Gastroesophageal sphincter (tissue), 4 donors: Measurements from ENCODE around the gene MACF1. TPM values are rescaled to one million over a fixed set of nuclear protein-coding genes. Genes with fewer than 3 reads are reported as not detected.

Source experiments
- ATAC-seq: fragments of 150-250 bp; one replicate; pipeline ENCODE4 v1.9.1; 2016; ENCODE audit warnings: mild to moderate bottlenecking, moderate library complexity
- H3K27ac ChIP-seq, 4 donors: fragments of 200-600 bp; sonication (generic) in 3 of 4; 1 replicate in 3 of 4; 2 replicates in 1 of 4; pipeline ENCODE4 v1.5.1; 2016 to 2019
- H3K27me3 ChIP-seq: fragments of 200-600 bp; sonication (generic); one replicate; pipeline ENCODE4 v1.5.1; 2019
- H3K36me3 ChIP-seq, 2 donors: fragments of 200-600 bp; sonication (generic); one replicate each; pipeline ENCODE4 v1.5.1; 2019; ENCODE audit warnings: control low read depth in 1 of 2
- H3K4me1 ChIP-seq, 3 donors: fragments of 200-600 bp; sonication (generic); 1 replicate in 2 of 3; 2 replicates in 1 of 3; pipeline ENCODE4 v1.5.1; 2016 to 2019; ENCODE audit warnings: control low read depth in 2 of 3
- H3K4me3 ChIP-seq, 2 donors: fragments of 200-600 bp; sonication (generic); one replicate each; pipeline ENCODE4 v1.5.1; 2019; ENCODE audit warnings: mild to moderate bottlenecking in 1 of 2, moderate library complexity in 1 of 2
- H3K9me3 ChIP-seq, 3 donors: fragments of 200-600 bp; sonication (generic); one replicate each; pipeline ENCODE4 v1.5.1; 2017 to 2019; ENCODE audit warnings: control low read depth in 2 of 3
- EP300 ChIP-seq: sonication (generic); formaldehyde crosslinking; IDR thresholded peaks from one replicate; pipeline ENCODE4 v1.6.1; 2017; ENCODE audit warnings: antibody characterized with exemption, mild to moderate bottlenecking
- POLR2A ChIP-seq, 2 donors: fragments of 450-650 bp; IDR thresholded peaks; one replicate each; pipeline ENCODE4 v1.6.1; 2017; ENCODE audit warnings: antibody characterized with exemption in 2 of 2, mild to moderate bottlenecking in 2 of 2, moderate library complexity in 1 of 2
- POLR2AphosphoS5 ChIP-seq: sonication (generic); formaldehyde crosslinking; IDR thresholded peaks from one replicate; pipeline ENCODE4 v1.6.1; 2017; ENCODE audit warnings: antibody characterized with exemption
- WGBS, 2 donors: methylation state at CpG; one replicate each; pipeline ENCODE4 v1.1.5; 2018; ENCODE audit warnings: low coverage in 1 of 2; 5-methylcytosine and 5-hydroxymethylcytosine counted together
- total RNA-seq, 4 donors: library from RNA; depleted of rRNA; stranded (reverse); fragments of >200 nt; gene quantifications; one replicate each; pipeline ENCODE4 v1.1.0, GENCODE V29; 2016
- TF ChIP-seq, protein P1 (sequence below), 4 experiments: fragments of 200-600 bp in 2 of 4; fragments of 450-650 bp in 2 of 4; sonication (generic) in 1 of 4; IDR thresholded peaks; one replicate each; pipeline ENCODE4 v1.5.1; 2017 to 2019; ENCODE audit warnings: antibody characterized with exemption in 4 of 4, mild to moderate bottlenecking in 2 of 4, moderate library complexity in 2 of 4

The MACF1 gene
- total RNA-seq, 4 donors from 2014 or later, result 454 to 752 (median 541) TPM

DNA sequence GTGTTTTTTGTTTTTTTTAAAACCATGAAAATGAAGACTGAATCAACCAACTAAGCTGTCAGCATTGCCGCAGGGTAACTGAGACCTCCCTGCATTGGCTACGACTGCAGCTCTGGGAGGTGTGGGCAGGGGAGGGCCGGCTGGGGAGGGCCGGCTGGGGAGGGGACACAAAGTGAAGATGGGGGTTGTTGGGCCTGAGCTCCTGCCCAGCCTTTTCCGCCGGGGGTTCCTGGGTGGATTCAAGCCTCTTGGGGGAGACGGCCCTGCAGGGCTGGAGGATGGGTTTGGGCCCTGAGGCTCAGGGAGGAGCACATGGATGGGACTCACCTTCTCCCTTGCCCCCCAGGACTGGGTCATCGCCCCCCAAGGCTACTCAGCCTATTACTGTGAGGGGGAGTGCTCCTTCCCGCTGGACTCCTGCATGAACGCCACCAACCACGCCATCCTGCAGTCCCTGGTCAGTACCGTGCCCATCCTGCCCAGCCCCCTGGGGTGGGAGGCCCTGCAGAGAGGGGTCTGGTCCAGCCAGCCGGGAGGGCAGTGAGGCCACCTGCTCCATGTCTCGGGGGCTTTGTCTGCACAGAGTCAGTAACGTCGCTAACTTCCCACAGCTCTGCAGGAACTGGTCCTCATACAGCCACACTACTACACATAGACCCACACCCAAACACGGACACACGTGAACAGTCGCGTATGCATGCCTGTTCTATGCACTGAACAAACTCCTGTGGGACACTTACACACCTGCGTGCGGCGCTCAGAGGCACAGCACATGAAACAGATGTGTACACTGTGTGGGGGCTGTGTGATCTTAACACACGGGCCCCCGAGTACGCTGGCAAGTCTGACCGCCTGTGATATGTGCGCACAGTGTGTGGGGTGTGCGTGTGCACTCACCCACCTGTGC, 318.4 kb downstream of the MACF1 start:
- no peak for TF ChIP-seq POLR2AphosphoS5
- TF ChIP-seq, protein P1, sequence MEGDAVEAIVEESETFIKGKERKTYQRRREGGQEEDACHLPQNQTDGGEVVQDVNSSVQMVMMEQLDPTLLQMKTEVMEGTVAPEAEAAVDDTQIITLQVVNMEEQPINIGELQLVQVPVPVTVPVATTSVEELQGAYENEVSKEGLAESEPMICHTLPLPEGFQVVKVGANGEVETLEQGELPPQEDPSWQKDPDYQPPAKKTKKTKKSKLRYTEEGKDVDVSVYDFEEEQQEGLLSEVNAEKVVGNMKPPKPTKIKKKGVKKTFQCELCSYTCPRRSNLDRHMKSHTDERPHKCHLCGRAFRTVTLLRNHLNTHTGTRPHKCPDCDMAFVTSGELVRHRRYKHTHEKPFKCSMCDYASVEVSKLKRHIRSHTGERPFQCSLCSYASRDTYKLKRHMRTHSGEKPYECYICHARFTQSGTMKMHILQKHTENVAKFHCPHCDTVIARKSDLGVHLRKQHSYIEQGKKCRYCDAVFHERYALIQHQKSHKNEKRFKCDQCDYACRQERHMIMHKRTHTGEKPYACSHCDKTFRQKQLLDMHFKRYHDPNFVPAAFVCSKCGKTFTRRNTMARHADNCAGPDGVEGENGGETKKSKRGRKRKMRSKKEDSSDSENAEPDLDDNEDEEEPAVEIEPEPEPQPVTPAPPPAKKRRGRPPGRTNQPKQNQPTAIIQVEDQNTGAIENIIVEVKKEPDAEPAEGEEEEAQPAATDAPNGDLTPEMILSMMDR (IDR thresholded peaks at IDR 0.05), result no peak
- no peak for TF ChIP-seq EP300
- no peak for TF ChIP-seq POLR2A (IDR thresholded peaks at IDR 0.05)
- 83 to 93% methylated on average over 3 to 8 of the region's 29 CpGs for WGBS, 2 donors
- ATAC-seq, result no peak
- no peak overlapping the region for H3K4me3 ChIP-seq
- H3K27me3 ChIP-seq, result no peaks in the 10 kb centered on the region
- H3K9me3 ChIP-seq, result no peaks in the 10 kb centered on the region
- H3K36me3 ChIP-seq, result peaks cover 0 to 36% of the 10 kb centered on the region in 2 donors
- no peaks in the 10 kb centered on the region for H3K4me1 ChIP-seq
- no peak overlapping the region for H3K27ac ChIP-seq

DNA sequence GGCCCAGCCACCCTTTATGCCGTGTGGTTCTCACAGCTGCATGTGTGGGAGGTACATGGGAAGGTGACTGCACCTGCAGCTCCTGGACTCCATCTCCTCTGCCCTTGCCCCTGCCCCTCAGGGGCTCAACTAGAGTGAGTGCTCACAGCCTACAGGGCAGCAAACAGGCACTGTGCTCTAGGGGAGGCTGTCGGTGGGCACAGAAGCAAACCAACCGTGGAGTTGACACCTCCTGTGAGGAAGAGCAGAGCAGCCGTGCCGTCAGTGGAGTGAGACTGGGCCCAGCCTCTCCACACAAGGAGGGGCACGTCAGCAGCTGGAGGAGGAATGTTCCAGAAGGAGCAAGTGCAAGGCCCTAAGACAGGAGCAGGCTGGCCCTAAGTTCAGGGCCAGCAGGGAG, 319.7 kb downstream of the MACF1 start:
- H3K27me3 ChIP-seq, result no peaks in the 10 kb centered on the region
- no peak overlapping the region for H3K4me3 ChIP-seq
- no peak for ATAC-seq
- WGBS, 2 donors, result 78 to 80% methylated on average over 1 of the region's 6 CpGs
- peaks cover 0 to 48% of the 10 kb centered on the region in 2 donors for H3K36me3 ChIP-seq
- no peak overlapping the region for H3K27ac ChIP-seq
- TF ChIP-seq POLR2A (IDR thresholded peaks at IDR 0.05), result no peak
- H3K4me1 ChIP-seq, result no peaks in the 10 kb centered on the region
- H3K9me3 ChIP-seq, result no peaks in the 10 kb centered on the region

- Histone ChIP-seq H3K4me3 (no peak overlapping the region), H3K9me3 (no peaks in the 10 kb centered on the region), H3K27ac (no peak overlapping the region), H3K27me3 (no peaks in the 10 kb centered on the region), H3K4me1 (no peaks in the 10 kb centered on the region), H3K36me3 (peaks cover 0 to 55% of the 10 kb centered on the region in 2 donors)
- no peak for TF ChIP-seq EP300
- no peak for TF ChIP-seq POLR2AphosphoS5
- TF ChIP-seq POLR2A (IDR thresholded peaks at IDR 0.05), result no peak
- TF ChIP-seq, protein P1 (IDR thresholded peaks at IDR 0.05), result no peak
- WGBS, 2 donors, result 70 to 100% methylated on average over 1 to 8 of the region's 15 CpGs
- ATAC-seq, result no peak
Observed at GRCh38 chr1:39524591-39525365, 320.3 kb downstream of the MACF1 start.

DNA sequence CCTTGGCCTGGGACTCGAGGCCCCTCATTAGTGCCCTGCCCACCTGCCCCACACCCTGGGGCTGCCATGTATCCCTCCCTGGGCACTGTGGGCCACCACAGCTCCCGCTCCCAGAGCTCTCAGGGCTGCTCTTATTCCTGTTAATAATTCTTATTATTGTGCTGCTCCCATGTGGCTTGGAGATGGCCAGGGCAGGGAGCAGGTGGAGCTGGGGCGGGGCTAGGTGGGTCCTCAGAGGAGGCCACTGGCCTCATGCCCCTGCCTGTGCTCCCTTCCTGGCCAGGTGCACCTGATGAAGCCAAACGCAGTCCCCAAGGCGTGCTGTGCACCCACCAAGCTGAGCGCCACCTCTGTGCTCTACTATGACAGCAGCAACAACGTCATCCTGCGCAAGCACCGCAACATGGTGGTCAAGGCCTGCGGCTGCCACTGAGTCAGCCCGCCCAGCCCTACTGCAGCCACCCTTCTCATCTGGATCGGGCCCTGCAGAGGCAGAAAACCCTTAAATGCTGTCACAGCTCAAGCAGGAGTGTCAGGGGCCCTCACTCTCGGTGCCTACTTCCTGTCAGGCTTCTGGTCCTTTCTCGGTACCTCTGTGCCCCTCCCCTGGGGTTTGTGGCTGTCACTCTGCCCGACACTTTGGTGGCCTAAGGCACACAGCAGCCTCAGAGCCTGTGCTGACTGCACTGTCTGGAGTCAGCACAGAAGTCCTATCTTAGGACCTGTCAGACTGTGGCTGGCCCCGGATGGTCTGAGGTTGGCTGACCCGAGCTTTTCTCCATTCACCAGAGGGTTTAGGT, 321.1 kb downstream of the MACF1 start:
- H3K27ac ChIP-seq, result no peak overlapping the region
- H3K9me3 ChIP-seq, result no peaks in the 10 kb centered on the region
- H3K36me3 ChIP-seq, result peaks cover 0 to 62% of the 10 kb centered on the region in 2 donors
- WGBS, 2 donors, result 82% methylated on average over 3 of the region's 17 CpGs; no CpG with 5 or more reads in 1 of the 2 donors
- ATAC-seq, result no peak
- TF ChIP-seq EP300, result no peak
- TF ChIP-seq, protein P1 (IDR thresholded peaks at IDR 0.05), result no peak
- no peak for TF ChIP-seq POLR2AphosphoS5
- TF ChIP-seq POLR2A (IDR thresholded peaks at IDR 0.05), result no peak
- no peaks in the 10 kb centered on the region for H3K4me1 ChIP-seq
- no peaks in the 10 kb centered on the region for H3K27me3 ChIP-seq
- no peak overlapping the region for H3K4me3 ChIP-seq
